C1 segment of cervical spinal cord (tissue), 14 donors: ENCODE results near the gene CPEB4.

Source experiments
- DNase-seq, 14 donors: peaks; one replicate each; lab custom pipeline; 2025; lab: John Stamatoyannopoulos, UW

The CPEB4 gene

DNA sequence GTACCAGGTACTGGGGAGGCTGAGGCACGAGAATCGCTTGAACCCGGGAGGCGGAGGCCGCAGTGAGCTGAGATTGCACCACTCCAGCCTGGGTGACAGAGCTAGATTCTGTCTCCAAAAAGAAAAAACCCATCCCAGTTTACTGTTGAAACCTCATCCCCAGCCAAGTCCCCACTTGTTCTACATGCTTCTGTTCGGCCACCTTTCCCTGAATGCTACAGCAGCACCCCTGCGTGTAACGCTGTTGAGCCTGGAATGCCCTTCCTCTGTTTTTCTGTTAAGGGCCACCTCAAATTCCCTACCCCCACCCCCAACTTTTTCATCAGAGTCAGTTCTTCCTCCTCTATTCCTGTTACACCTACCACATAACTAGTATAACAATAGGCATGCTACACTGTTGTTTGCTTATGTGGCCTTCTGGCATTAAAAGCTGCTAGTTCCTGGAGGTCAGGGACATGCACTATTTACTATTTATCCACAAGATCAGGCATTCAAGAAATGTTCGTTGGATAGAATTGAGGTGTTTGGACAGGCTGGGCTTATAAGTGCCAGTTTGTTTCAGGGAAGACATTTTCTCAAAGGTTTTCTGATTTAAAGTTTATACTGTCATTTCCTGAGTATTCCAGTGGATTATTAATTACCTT is 53.7 kb downstream of the CPEB4 start:
- DNase-seq = no peak

DNA sequence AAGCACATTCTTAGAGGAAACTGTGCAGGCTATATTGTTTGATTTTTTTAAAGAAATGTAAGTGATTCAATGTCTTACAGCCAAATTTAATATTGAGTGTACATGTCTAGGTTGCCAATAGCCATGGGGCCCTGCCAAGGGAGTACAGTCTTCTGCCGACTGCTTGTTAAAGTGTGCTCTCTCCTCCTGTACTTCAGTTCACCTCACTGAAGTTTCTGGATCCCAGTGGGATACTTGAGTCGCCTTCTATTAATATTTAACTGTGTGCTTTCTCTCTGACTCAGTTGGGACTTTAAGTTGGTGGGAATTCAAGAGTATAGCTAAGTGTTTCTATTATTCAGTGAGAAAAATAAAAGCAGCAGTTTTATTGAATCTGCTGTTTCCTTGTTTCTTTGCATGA is 56.4 kb downstream of the CPEB4 start:
- no peak for DNase-seq

DNA sequence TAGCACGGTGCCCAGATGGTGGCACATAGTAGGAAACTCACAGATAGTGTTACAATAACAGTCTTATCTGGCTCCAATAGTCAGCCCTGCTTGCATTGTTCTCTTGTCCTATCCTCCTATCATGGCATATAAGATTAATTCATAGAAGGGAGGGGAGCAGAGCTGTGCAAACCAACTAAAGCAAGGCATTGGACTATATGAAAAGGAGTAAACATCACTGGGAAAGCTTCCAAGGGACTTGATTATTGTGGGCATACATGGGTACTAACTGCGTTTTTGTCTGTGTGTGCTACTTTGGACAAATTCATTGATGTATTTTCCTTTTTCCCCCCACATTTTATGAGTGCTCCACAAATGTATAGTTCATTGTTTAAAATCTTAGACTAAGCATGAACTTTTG is 57.0 kb downstream of the CPEB4 start:
- DNase-seq = no peak

DNA sequence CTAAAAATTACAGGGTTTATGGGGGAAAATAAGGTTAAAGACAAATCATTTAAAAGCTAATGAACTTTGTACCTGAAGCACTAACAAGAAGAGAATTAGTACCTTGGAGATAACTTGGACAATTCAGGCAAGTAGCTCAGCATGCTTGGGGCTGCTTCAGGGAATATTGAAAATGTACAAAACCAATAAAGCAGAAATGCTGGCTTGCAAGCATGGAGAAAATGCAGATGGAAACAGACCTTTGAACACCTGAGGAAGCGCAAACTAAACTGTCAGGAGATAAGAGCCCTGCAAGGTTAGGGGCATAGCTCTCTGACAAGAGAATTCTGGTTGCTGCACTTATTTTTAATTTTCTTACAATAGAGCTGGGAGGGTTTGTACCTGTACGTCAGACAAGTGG is 58.2 kb downstream of the CPEB4 start:
- no peak for DNase-seq

DNA sequence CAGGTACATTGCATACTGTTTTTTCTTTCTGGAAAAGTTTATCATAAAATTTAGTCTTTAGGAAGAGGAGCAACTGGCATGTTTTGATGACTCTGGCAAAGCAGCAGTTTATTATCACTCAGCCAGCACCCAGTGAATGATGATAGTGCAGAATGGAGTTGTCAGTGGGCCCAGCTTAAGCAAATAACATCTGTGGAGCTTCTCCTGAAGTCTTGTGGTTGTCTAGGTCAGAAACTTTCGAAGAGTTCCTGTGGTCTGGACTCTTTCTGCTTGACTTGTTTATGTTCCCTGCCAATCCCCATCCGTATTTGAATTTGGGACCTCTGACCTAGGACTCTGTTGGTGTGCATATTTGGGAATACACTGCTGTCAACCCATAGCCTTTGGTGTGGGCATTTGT is 62.7 kb downstream of the CPEB4 start:
- DNase-seq = no peak

DNA sequence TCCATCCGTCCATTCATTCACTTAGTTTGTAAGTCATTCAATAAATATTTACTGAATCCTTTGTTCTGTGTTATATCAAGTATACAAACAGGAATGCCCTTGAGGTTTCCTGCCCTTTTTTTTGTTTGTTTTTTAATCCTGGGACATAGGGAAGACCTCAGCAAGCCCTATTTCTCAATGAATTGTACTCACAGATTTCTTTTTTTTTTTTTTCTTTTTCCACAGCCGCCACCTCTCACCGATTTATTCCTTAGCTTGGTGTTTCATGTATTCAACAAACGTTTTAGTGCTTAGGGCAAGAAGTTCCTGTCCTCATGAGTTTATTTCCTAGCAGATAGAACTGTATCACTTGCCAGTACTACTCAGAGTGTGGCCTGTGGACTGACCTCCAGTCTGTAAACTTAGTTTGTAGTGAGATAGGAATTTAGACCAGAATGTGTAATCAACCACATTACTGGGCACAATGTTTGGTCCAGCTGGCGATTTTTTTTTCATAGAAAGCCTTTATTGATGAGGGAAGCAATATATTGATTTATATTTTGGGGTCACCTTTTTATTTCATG is 65.5 kb downstream of the CPEB4 start:
- DNase-seq = no peak

DNA sequence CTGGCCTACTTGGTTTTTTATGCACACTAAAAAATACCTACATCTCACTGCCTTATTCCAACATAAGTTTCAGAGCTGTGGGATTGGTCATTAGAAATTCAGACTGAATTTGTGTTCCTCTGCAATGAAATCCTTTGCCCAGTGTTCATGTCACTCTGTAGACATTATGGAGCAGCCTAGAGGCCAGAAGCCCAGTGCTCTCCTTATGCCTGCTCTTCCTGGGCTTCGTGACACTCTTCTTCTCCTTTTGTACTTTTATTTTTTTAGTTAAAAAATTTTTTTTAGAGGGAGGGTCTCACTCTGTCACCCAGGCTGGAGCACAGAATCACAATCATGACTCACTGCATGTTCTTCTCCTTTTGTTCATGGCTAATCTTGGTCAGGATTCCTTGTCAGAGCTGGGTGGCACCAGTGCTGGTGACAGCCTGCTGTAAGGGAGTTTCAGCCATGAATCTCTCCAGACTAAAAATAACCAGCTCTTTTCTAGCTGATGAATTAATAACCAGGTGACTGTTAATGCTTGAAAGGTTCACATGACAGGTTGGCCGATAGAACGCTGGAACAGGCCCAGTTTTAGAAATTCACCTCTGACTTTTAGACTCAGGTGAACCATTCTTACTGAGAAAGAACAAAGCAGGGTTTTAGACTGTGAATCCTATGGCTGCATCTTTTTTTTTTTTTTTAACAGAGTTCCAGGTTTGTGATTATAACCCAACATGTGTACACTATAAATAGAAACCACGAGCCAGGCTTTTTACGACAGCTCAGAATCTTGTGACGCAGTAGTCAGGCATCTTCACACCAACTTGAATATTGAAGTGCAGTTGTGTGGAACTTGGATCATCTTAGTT is 66.7 kb downstream of the CPEB4 start:
- DNase-seq = peak in 1 of 14 donors; percentile 54

DNA sequence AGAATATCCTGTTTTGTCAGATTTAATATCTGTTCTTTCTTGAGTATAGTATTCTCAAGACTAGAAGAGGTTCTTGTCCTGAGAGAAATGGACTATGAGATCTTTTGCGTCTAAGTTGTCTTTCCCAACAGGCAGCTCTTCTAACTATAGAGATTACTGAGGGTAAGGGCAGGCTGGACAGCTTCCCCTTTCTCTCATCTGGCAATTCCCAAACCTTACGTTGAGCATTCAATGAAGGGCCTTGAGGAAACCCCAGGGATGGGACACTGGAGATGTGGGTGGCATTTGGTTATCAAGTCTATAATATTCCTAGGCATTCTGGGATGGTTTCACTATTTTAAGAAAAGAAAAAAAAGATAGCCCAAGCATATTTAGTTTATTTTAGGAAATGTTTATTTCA is 72.8 kb downstream of the CPEB4 start:
- DNase-seq = no peak

DNA sequence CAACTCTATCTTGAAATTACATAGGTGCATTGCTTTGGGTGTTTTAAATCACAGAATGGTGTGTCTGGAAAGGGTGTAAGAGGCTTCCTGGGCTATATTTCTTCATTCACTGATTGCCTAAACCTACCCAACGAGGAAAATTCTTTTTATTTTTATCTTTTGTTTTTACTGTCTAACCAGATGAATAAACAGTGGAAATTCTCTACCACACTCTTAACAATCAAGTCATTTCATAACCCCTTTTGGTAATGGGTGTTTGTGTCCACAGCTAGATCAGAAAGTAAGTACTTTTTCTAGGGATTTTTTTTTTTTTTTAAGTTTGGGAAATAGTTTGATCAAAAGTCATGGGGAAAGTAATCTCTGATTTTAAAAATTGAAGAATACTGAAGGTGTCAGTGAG is 73.3 kb downstream of the CPEB4 start:
- no peak for DNase-seq

DNA sequence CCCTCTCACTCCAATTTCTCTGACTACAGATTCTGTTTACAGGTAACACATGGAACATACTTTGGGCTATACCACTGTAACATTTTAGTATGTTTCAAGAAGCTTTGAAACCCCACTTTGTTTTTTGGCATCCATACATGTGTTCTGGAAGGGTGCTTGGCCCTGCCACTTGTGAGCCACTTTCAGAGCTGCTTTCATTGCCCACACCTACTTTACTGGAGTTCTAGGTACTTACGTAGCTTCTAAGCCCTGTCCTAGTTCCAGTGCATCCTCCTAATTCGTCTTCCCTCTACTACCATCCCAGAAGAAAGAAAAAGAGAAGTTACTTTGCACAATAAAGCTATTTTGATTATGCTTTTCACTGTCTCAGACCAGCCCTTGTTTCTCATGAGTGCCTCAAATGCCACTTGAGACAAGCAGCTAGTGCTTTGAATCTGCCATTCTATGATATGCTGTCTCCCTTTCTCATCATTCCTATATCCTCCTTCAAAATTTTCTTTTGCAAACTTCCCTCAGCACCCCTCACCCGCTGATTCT is 74.4 kb downstream of the CPEB4 start:
- DNase-seq = no peak

DNA sequence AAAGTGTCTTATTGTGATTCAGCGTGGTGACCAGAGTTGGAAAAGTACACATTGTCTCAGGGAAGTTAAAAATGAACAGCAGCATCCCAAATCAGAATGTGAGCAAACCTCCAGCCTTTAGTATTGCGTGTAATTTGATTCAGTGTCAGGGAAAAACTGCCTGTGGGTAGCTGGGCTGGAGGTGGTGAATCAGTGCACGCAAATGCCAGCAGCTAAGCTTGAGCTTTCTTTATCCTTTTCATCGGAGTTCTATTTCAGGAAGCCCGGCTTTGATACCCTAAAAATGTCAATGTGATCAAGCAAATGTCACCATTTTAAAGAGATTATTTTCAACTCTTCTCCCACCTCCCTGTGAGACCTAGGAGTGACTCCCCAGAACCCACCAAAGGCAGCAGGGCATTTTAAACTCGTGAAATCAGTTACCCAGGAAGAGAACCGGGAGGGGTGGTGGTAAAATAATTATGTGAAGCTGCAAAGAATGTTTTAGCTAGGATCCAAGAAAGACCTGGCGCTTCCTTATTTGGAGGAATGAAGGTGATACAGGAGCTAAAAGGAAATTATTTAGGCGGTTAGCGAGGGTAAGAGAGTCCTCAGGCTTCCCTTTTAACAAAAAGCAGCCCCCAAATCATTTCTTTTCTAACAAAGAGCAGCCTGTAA is 75.2 kb downstream of the CPEB4 start:
- peak in 2 of 14 donors; percentile 13 to 20 for DNase-seq

DNA sequence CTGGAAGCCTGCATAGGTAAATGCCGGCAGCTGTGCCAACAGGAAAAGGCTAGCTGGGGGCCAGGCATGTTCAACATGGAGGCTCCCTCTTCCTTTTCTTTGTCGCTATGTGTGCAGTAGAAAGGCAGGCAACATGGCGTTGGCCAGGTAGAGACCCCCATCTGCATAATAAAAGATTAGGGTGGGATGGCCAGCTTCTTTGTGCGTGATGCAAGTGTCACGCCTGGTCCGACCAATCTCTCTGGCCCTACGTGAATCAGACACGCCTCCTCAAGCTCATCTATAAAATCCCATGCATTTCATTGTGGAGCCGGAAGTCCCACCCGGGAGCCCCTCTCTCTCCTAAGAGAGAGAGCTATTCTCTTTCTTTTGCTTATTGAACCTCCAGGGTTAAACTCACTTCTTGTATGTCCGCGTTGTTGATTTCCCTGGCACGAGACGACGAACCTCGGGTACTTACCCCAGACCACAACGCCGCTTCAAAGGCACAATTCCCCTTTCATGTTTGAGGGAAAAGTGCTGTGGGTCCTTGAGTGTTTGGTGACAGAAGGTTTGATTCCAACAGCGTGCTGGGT is 75.8 kb downstream of the CPEB4 start:
- peak in 3 of 14 donors; percentile 18 to 33 (median 29) for DNase-seq

DNA sequence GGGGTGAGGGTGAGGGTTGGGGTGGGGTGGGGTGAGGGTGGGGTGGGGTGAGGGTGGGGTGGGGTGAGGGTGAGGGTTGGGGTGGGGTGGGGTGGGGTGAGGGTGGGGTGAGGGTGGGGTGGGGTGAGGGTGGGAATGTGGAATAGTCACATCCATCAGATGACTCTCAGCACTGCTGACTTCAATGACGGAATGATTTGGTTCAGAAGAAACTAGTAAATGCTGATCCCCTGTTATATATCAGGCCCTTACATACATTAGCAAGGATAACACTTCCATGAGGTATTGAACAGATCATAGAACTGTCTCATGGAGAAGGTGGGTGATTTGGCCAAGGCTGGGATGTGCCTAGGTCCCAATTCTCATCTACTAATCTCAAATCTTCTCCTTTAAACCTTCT is 76.4 kb downstream of the CPEB4 start:
- no peak for DNase-seq

DNA sequence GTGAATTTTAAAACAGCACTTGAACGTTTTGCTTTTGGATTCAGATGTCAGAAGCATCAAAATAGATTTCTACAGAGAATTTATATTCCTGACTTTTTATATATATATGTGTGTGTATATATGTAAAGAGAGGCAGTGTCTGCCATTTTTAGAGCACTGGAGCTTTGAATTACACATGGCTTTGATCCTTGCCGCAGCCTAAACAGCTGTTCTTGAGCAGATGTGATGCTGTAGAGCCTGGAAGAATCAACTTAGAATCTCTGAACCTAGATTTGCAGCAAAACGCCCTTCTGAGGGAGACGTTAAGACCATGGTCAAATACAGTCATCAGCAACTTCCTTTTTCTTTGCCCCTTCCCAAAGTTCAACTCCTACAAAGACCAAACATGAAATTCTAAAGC is 79.1 kb downstream of the CPEB4 start:
- no peak for DNase-seq

DNA sequence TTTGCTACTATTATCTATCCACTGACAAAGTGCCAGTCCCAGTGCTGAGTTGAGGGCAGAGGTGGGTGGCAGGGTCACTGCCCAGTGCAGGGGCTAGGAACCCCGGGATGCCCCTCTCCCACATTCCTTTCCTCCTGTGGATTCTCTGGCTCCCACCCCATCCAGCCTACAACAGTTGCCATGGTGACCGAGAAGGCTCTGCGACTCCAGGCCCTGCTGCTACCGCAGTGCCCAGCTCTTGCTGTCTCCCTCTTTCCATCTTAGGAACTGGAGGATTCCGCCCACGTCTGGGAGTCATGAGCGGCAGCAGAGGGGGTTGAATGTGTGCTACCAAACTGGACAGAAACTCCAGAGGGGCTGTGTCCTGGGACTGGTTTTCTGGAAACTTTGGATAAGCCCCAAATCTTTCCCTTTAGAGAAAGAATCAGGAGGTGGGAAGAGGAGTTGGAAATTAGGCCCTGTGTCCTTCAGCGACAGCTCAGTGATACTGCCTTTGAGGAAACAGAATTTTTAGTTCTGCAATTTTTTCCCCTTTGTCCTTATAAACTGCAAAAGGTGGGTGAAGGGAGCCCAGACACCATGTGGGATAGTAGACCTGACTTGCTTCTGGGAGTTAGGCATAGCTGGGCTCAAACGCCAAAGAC is 80.1 kb downstream of the CPEB4 start:
- no peak for DNase-seq

DNA sequence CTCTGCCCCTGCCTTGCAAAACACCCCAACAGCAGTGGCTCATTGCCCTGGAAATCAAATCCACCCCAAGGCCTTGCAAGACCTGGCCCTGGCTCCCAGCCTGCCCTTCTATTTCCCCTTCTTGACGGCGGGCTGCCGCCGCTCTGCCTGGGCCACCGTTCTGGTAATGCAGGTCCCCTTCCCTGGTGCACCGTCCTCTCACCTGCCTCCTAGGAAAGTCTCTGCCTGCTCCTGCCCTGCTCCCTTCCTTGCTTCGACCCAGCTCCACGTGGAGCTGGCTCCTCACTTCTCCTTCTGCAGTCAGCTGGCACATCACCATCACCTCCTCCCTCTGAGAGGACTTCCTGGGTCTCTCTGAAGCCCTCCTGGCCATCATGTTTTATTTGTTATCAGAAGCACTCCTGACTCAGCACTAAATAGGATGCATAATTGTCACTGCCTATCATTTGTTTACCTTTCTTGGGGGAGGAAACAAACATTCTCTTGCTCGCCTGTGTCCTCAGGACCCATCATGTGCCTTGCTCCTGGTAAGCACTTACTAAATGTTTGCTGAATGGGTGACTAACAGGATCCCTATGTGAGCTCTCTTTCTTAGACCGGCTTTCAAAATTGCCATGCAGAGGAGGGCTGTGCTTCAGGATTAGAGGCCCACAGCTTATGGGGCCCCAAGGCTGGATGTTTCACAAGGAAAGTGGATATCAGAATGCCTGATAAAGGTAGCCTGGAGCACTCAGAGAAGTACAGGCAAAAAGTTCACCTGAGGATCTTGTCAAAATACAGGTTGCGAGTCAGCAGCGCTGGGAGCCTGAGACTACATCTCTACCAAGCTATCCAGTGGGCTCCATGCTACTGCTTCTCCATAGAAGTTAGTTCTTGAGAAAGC is 81.3 kb downstream of the CPEB4 start:
- DNase-seq = no peak

DNA sequence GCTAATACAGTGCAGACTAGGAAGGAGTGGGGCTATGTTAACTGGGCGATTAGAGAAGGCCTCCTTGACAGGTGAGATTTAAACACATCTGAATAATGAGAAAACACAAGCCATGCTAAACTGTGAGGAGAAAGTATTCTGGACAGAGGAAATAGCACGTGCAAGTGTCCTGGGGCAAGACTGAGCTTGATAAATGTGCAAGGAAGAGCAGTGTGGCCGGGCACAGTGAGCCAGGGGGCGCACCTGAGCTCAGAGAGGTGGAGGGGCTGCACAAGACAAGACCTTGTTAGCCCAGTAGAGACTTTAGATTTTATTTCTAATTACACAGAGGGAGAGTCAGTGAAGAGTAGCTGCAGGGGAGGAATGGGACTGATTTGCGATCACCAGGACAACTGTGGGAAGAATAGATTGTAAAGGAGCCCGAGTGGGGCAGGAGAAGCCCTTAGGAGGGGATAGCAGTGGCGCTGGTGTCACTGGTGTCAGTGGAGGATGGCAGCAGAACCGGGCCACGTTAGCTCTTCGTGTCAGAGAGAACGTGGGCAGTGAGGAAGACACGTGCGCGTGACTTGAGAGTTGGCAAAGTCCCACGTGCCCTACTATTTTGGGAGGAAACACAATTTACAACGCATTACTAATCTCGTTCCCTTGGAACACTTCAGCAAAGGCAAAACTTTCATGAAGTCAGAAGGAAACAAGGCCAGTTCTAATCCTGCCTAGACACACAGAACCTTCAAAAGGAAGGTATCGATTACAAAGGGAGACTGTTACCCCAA is 82.9 kb downstream of the CPEB4 start:
- no peak for DNase-seq

DNA sequence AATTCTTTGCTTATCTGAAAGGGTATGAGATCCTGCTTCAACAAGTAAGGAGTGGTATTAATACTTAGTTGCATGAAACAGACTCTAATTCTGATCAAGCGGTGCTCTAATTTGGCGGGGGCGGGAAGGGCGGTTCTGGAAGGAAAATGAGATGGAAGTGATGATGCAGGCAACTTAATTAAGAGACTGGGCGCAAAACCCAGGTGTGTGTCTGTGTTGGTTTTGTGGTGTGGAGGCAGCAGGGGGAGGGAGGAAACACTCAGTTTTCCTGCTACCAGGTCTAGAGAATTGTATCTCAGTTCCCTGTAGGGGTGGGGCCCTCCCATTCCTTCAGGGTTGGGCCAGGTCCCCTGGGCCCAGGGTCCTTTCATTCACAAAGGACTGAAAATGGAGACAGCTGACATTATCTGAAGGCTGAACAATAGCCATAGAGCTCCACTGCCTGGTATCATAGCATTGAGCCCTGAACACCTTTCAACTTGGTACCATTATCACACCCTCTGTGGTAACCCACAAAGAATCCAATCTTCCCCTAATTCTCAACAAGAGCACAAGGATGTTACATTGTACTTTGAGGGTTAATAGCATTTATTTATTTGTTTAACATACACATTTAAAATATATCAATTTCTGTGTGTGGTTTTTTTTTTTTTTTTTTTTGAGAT is 83.7 kb downstream of the CPEB4 start:
- DNase-seq = no peak

DNA sequence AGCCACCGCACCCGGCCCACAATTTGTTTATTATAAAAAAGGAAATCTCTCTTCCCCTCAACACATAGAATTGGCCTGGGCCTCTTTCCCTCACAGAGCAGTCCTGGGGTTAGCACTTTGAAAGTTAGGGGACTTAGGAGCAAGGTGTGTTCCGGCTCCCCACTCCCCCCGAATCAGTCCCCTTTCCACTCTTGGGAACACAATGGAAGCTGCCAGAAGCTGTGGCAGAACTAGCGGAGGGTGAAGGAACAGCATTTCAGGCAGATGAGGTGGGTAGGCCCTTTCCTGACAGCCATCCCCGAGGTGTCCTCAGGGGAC is 84.4 kb downstream of the CPEB4 start:
- DNase-seq = no peak
